ENCODE results near the gene ACTN4. TPM values are rescaled to one million over a fixed set of nuclear protein-coding genes. Genes with fewer than 3 reads are reported as not detected.

ACTN4 gene
- total and polyA plus RNA-seq, 2 experiments from 2014 or later: 68.9 to 427 TPM

- TF ChIP-seq REST (IDR thresholded peaks at IDR 0.05; ENCODE audit: unreplicated experiment) (no peak), ZNF114 (CRISPR knock-in tag; IDR thresholded peaks at IDR 0.05) (no peak), ZNF331 (CRISPR knock-in tag; IDR thresholded peaks at IDR 0.05; ENCODE audit: low read depth) (no peak), CREB1 (CRISPR knock-in tag; IDR thresholded peaks at IDR 0.05; ENCODE audit: low read depth) (no peak)
These were observed 83.5 kb downstream of the ACTN4 start (continued) for GRCh38 chr19:38730731-38731589.

- no peak overlapping the region for H3K27ac ChIP-seq (ENCODE audit: low read depth)
- Mint-ChIP-seq H3K4me1 (peaks cover 20% of the 10 kb centered on the region), H3K9me3 (no peaks in the 10 kb centered on the region), H3K27me3 (ENCODE audit: insufficient read depth, low read depth, poor library complexity) (peaks cover 46% of the 10 kb centered on the region), H3K4me3 (no peak overlapping the region), H3K36me3 (ENCODE audit: low read depth) (peaks cover 38% of the 10 kb centered on the region), H3K27ac (no peak overlapping the region)
- H3K4me2 ChIP-seq: no peak overlapping the region
- no peak overlapping the region for H2AFZ ChIP-seq
- DNase-seq (ENCODE audit: low spot score) (no peak), ATAC-seq (no peak)
- H3K79me2 ChIP-seq (replicated peaks; ENCODE audit: insufficient read depth): no peaks in the 10 kb centered on the region
- H3K27me3 ChIP-seq (ENCODE audit: insufficient read depth): no peaks in the 10 kb centered on the region
- H4K20me1 ChIP-seq (replicated peaks; ENCODE audit: insufficient read depth): peaks cover 6% of the 10 kb centered on the region
- no peaks in the 10 kb centered on the region for H3K9me2 ChIP-seq (ENCODE audit: insufficient read depth)
- H3K4me1 ChIP-seq (ENCODE audit: insufficient read depth): peaks cover 13% of the 10 kb centered on the region
- H3F3A ChIP-seq (replicated peaks; ENCODE audit: low read depth): peaks cover 15% of the 10 kb centered on the region; the same call in 1 of the 2 replicates
- no peak overlapping the region for H3K4me3 ChIP-seq
- peaks cover 6% of the 10 kb centered on the region for H3K36me3 ChIP-seq (ENCODE audit: insufficient read depth)
- TF ChIP-seq EZH2 (IDR thresholded peaks at IDR 0.05; ENCODE audit: low read depth, unreplicated experiment) (no peak), EZH2phosphoT487 (IDR thresholded peaks at IDR 0.05; ENCODE audit: unreplicated experiment) (no peak), POLR2AphosphoS5 (IDR thresholded peaks at IDR 0.05; ENCODE audit: low read depth) (no peak), NANOG (IDR thresholded peaks at IDR 0.05; ENCODE audit: borderline replicate concordance) (no peak), CREB1 (CRISPR knock-in tag; IDR thresholded peaks at IDR 0.05; ENCODE audit: low read depth) (no peak), ETS1 (IDR thresholded peaks at IDR 0.05) (no peak), ZNF462 (CRISPR knock-in tag; IDR thresholded peaks at IDR 0.05) (no peak), JUNB (IDR thresholded peaks at IDR 0.05; ENCODE audit: unreplicated experiment) (no peak), ZNF331 (CRISPR knock-in tag; IDR thresholded peaks at IDR 0.05; ENCODE audit: low read depth) (no peak)
These were observed 84.3 kb downstream of the ACTN4 start for GRCh38 chr19:38731654-38732301.

Data from GM23338 (cell line).